Measurements from ENCODE around the gene VPS45. TPM values are rescaled to one million over a fixed set of nuclear protein-coding genes. Genes with fewer than 3 reads are reported as not detected.

Gene VPS45
- total and polyA plus RNA-seq, 2 of the 4 experiments (the other 2 are of a cell fraction): 32.4 to 33.3 TPM

GRCh38 chr1:150187560-150187931 is 120.0 kb downstream of the VPS45 start:
- Histone ChIP-seq H3K14ac (replicated peaks; ENCODE audit: low read depth, low read length) (no peak overlapping the region; the same call in 1 of the 2 replicates), H3K4me1 (ENCODE audit: control insufficient read depth, insufficient read depth, low read length) (peaks cover 4% of the 10 kb centered on the region), H3K27ac (ENCODE audit: insufficient read depth, low read length) (no peak overlapping the region), H3K56ac (ENCODE audit: extremely low read depth, insufficient read depth, low read length) (no peak overlapping the region), H4K20me1 (ENCODE audit: insufficient read depth, low read length) (no peaks in the 10 kb centered on the region), H3K36me3 (ENCODE audit: control insufficient read depth, insufficient read depth, low read length) (no peaks in the 10 kb centered on the region), H3K9ac (ENCODE audit: low read depth, low read length) (no peak overlapping the region), H3K9me3 (ENCODE audit: control insufficient read depth, insufficient read depth, low read length) (no peaks in the 10 kb centered on the region), H3K4me3 (ENCODE audit: insufficient read depth, low read depth, low read length) (no peak overlapping the region), H4K8ac (ENCODE audit: low read depth in 2 of 2, low read length in 2 of 2) (peak overlapping the region; percentile 21 to 78; a peak in 3 of 4 replicates), H3K4ac (ENCODE audit: low read depth, low read length) (peak overlapping the region; percentile 36; the same call in 1 of the 2 replicates), H2AK9ac (replicated peaks; ENCODE audit: low read depth, low read length, poor library complexity) (no peak overlapping the region), H3K23ac (ENCODE audit: low read depth, low read length) (no peak overlapping the region), H3K9me1 (ENCODE audit: insufficient read depth, low read length) (no peaks in the 10 kb centered on the region), H2BK20ac (ENCODE audit: low read depth, low read length) (peak overlapping the region; percentile 65; the same call in 1 of the 2 replicates), H4K5ac (ENCODE audit: low read depth, low read length) (no peak overlapping the region), H3K4me2 (ENCODE audit: low read depth, low read length) (no peak overlapping the region), H3K79me1 (ENCODE audit: low read depth in 1 of 2, low read length in 2 of 2) (peaks cover 0 to 3% of the 10 kb centered on the region in 2 experiments; a peak in 1 of 4 replicates), H2AFZ (replicated peaks; ENCODE audit: low read length, poor library complexity) (peak overlapping the region; percentile 73), H2BK15ac (ENCODE audit: low read depth, low read length) (peak overlapping the region; percentile 74; the same call in 2 of the 3 replicates), H4K91ac (ENCODE audit: insufficient read depth, low read depth, low read length) (peak overlapping the region; percentile 56; the same call in 1 of the 2 replicates), H2BK5ac (ENCODE audit: low read depth, low read length, poor library complexity, severe bottlenecking) (no peak overlapping the region), H3K18ac (ENCODE audit: low read depth, low read length) (no peak overlapping the region), H2AK5ac (ENCODE audit: low read depth, low read length) (peak overlapping the region; percentile 91; the same call in 1 of the 2 replicates), H3K27me3 (ENCODE audit: control insufficient read depth, insufficient read depth, low read length) (no peaks in the 10 kb centered on the region), H2BK120ac (ENCODE audit: low read depth, low read length) (peak overlapping the region; percentile 50)
- DNase-seq (no peak), ATAC-seq (ENCODE audit: low read depth) (no peak; the same call in 1 of the 2 replicates)
- POLR2A ChIA-PET (ENCODE audit: unreplicated experiment): interaction anchor here (1.7 kb wide), 1 partner anchor 300 kb away, joined by 9 read pairs; a partner anchor contains a TSS
- TF ChIP-seq SMC3 (IDR thresholded peaks at IDR 0.05; ENCODE audit: low read depth, low read length): no peak
- TF ChIP-seq FOS (IDR thresholded peaks at IDR 0.05; ENCODE audit: low read depth, low read length): no peak
- no peak for TF ChIP-seq MAZ (IDR thresholded peaks at IDR 0.05; ENCODE audit: borderline replicate concordance, low read depth, low read length)
- TF ChIP-seq RFX5 (IDR thresholded peaks at IDR 0.05; ENCODE audit: low read depth, low read length): no peak
- TF ChIP-seq CEBPB (IDR thresholded peaks at IDR 0.05; ENCODE audit: low read depth, low read length): no peak
- TF ChIP-seq CHD1 (IDR thresholded peaks at IDR 0.05; ENCODE audit: low read depth, low read length): no peak
- TF ChIP-seq MAFK (IDR thresholded peaks at IDR 0.05; ENCODE audit: low read depth, low read length): no peak
- no peak for TF ChIP-seq CTCF (conservative IDR thresholded peaks at IDR 0.05; ENCODE audit: low read depth, low read length)
- no peak for TF ChIP-seq RAD21 (IDR thresholded peaks at IDR 0.05; ENCODE audit: low read length)
- no peak for TF ChIP-seq POLR2A (IDR thresholded peaks at IDR 0.05; ENCODE audit: low read depth, low read length)
- no peak for TF ChIP-seq USF2 (IDR thresholded peaks at IDR 0.05; ENCODE audit: low read depth, low read length)
- TF ChIP-seq NFE2L2 (IDR thresholded peaks at IDR 0.05; ENCODE audit: low read depth, low read length): no peak
- TF ChIP-seq MXI1 (IDR thresholded peaks at IDR 0.05; ENCODE audit: borderline replicate concordance, low read depth, low read length): no peak
- TF ChIP-seq RCOR1 (IDR thresholded peaks at IDR 0.05; ENCODE audit: insufficient replicate concordance, low read length): no peak
- no peak for TF ChIP-seq BHLHE40 (IDR thresholded peaks at IDR 0.05; ENCODE audit: low read depth, low read length)
- TF ChIP-seq ELK1 (IDR thresholded peaks at IDR 0.05; ENCODE audit: borderline replicate concordance, low read depth, low read length): no peak
- intact Hi-C loops (cut with micrococcal nuclease) (loop anchor here (1.0 kb wide), 1 partner anchor 225 kb away; no protein-coding TSS in a partner anchor), in situ Hi-C loops (cut with MboI; ENCODE audit: low sequenced_read_pairs) (no loop called here), dilution Hi-C loops (cut with HindIII; ENCODE audit: low sequenced_read_pairs, unreplicated experiment) (no loop called here)
- no TSS peak for BruUV-seq (replicated peaks)
- WGBS, 2 experiments (ENCODE audit: extremely low coverage in 2 of 2, insufficient read length in 1 of 2): no CpG with 5 or more reads among the region's 3 CpGs
- CTCF ChIA-PET: interaction anchor here (0.6 to 1.6 kb wide), 15 partner anchors 9 to 300 kb away, joined by 3 to 13 read pairs (median 4); partner anchors contain the start of gene VPS45
